DMS153 treated with DMSO at 0.1 percent for 48 hours (cell line): Measurements from ENCODE around the gene CXCR5.
"Not testable (repeated sequence)": the region's sequence is repeated elsewhere in the genome, so short reads cannot be mapped to it uniquely, and the experiment has no call there.

Experiments
- DNase-seq: peaks from one replicate; lab custom pipeline; 2025; ENCODE audit not compliant: unreplicated experiment; lab: John Stamatoyannopoulos, UW

CXCR5 gene, protein sequence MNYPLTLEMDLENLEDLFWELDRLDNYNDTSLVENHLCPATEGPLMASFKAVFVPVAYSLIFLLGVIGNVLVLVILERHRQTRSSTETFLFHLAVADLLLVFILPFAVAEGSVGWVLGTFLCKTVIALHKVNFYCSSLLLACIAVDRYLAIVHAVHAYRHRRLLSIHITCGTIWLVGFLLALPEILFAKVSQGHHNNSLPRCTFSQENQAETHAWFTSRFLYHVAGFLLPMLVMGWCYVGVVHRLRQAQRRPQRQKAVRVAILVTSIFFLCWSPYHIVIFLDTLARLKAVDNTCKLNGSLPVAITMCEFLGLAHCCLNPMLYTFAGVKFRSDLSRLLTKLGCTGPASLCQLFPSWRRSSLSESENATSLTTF

DNA sequence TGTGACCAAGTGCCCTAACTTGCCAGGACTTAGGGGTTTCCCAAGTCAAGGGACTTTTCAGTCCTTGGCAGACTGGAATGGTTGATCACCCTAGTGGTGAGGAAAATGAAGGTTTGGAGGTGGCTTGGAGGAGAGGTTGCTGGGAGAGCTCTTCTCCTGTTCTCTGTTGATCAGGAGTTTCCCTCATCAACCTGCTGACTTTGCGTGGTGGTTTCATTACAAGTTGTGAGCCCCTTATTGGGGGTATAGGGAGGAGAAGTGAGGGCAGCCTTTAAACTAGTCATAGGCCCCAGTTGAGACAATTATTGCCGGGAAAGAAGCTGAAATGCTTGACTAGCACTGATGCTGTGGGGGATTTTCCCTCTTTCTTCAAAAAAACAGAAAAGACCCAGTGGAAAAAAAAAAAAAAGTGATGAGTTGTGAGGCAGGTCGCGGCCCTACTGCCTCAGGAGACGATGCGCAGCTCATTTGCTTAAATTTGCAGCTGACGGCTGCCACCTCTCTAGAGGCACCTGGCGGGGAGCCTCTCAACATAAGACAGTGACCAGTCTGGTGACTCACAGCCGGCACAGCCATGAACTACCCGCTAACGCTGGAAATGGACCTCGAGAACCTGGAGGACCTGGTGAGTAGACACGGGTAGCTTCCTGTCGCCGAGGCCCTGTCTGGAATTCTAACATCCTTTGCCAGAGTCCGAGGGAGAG lies at the start of gene CXCR5:
Gene CXCR5, plus strand, starts transcription at position 525 of the 704 bp plus-strand sequence. Its CDS starts 50 bp downstream, at position 575.
- no peak for DNase-seq

DNA sequence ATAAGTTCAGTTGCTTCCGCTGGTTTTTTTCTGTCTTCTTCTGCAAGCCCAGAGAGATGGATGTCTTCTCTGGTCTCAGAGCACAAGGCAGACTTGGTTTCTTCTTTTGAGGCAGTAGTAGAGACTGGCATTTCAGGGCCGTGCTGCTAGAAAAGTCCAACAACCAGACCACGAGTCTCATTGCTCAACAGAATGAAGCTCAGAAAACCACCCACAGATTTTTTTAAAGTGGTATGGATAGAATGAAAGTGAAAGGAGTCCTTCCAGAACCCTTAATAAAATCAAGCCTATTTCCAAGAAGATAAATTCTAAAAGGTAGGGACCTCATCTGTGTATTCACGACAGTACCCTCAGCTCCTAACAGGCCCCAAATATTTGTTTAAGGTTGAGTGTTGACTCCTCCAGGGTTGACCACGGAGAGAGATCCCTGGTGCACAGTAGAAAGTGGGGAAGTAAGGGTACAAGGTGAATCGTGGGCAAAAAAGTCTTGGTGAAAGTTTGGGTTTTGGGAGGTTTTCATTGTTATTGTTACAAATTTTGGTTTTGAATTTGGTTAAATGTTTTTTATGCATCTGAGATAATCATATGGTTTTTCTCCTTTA lies 49.2 kb upstream of the CXCR5 start:
- DNase-seq, result no peak

DNA sequence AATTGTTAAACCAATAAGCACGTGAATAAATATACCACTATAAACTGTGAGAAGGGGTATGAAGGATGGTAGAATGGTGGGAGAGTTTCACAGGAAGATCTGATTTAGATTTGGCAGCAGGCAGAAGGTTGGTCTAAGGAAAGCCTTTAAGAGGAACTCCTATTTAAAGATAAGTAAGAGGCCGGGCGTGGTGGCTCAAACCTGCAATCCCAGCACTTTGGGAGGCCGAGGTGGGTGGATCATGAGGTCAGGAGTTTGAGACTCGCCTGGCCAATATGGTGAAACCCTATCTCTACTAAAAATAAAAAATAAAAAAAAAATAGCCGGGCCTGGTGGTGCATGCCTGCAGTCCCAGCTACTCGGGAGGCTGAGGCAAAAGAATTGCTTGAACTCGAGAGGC lies 45.8 kb upstream of the CXCR5 start:
- no peak for DNase-seq

DNA sequence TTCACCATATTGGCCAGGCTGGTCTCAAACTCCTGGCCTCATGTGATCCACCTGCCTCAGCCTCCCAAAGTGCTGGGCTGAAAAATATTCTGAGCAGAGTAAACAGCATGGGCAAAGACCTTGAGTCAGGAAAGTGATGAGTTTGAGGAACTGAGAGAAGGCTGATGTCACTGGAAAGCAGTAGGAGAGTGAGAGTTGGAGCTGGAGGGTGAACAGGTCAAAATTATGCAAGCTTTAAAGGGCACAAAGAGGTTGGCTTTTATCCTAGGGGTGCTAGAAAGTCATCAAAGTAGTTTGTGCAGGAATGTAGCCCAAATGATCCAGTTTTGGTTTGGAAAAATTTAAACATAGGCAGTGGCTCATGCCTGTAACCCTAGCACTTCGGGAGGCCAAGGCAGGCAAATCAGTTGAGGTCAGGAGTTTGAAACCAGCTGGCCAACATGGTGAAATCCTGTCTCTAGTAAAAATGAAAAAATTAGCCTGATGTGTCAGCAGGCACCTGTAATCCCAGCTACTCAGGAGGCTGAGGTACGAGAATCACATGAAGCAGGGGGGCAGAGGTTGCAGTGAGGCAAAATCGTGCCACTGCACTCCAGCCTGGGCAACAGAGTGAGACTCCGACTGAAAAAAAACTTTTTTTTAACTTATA lies 44.7 kb upstream of the CXCR5 start:
- no peak for DNase-seq

DNA sequence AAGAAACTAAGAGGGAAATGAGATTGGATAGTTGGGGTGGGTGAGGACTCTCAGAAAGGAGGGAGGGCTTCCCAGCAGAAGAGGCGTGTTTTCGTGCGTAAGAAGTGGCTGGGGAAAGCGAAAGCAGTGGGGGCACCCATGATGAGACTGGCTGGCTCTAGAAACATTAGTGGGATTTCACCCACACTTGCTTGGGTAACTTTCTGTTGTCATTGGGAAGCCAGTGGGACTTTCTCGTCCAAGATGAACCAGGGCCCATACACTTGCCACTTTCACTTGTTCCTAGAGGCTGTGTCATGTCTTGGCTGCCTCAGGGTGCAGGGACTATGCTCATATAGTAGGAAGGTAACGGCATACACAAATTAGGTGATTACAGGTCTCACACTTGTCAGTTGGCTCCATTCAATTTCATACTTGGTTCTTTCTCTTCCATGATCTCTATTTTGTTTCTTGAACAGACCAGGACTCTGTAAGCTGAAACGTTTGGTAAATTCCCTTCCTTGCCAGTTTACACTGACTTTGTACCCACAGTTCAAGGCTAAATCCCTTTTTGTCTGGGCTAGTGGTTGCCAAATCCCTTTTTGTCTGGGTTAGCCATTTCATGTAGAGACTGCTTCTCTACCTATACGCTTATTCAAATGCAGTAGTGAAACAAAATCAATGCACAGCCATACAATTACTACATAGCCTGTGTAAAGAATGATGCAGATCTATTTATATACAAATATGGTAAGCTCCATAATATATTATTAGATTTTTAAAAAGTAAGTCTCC lies 42.0 kb upstream of the CXCR5 start:
- DNase-seq, result no peak

DNA sequence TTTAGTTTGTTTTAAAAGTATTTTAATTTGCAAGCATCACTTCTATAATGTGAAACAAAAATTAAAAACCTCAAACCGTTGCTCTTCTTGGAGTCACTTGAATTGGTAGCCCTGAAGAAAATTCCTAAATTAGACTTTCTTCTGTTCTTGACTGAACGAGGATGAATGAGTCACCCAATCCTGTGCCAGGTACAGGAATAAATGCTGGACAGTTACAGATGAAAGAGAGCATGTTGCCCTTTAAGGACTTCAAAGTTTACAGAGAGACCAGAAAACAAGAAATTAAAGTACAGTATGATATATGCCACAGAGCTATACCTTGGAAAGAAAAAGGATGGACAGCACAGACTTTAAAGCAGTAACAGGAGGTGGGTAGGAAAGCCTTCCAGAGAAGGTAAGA lies 41.3 kb upstream of the CXCR5 start:
- DNase-seq, result no peak

DNA sequence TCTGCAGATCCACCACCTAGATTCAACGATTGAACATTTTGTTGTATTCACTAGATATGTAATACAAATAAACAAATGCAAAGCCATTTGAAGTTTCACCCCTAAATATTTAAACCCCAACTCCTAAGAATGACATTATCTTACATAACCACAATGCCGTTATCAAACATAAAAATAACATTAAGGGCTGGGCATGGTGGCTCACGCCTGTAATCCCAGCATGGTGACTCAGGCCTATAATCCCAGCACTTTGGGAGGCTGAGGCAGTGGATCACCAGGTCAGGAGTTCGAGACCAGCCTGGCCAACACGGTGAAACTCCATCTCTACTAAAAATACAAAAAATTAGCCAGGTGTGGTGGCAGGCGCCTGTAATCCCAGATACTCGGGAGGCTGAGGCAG lies 40.8 kb upstream of the CXCR5 start:
- not testable (repeated sequence) for DNase-seq

DNA sequence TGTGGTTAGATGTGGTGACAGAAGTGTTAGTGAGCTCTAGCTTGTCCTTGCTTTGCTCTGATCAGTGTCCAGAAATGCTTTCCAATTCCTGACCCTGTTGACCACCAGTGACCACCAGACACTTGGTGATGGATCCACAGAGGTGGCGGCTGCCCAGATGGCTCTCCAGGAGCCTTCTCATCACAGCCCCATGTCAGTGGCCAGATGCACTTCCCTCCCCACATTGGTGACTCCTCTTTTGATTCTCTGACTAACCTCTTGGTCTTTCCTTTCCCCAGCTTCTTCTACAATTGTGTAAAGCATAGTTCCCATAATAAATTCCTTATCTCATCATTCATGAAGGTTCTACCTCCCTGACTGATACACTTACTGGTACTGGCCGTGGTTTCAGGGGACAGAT lies 40.1 kb upstream of the CXCR5 start:
- no peak for DNase-seq

DNA sequence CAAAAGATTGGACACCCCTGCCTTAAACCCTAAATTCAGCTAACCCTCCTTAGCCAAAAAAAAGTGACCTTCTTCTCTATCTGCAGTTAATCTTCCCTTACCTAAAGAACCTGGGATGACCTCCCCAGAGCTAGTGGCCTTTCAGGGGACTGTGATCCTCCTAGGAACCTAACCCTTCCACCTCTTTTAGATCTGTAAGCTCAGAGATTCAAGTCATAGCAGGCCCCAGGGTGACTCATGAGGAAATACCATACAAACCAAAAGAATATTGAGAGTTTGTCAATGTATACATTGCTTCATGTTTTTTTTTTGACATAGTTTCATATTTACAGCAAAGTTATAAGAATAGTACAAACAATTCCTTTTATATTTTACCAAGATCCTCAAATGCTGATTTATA lies 38.3 kb upstream of the CXCR5 start:
- no peak for DNase-seq

DNA sequence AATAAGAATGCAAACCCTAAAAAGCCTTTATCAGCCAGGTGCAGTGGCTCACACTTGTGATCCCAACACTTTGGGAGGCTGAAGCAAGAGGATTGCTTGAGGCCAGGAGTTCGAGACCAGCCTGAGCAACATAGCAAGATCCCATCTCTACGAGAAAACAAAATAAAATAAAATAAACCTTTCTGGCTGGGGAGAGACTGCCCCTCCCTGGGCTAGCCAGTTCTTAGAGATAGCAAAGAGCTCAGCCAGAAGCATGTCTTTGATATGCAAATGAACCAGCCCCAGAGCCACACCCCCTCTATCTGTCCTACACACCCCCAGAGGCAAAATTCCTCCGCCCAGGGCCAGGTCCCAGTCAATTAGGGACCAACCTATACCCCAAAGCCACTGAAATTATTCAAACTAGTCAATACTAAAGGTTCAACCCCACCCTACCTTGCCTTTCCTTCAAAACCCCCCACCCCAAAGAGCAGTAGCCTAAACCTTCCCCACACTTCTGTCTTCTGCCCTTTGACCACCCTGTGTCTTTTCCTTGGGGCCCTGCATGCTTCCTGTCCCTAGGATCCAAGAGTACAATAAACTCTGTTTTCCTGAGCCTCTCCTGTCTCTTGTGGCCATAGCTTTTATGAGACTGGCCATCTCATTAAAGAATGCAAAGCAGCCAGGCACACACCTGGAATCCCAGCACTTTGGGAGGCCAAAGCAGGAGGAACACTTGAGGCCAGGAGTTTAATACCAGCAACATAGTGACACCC lies 37.3 kb upstream of the CXCR5 start:
- DNase-seq, result no peak

DNA sequence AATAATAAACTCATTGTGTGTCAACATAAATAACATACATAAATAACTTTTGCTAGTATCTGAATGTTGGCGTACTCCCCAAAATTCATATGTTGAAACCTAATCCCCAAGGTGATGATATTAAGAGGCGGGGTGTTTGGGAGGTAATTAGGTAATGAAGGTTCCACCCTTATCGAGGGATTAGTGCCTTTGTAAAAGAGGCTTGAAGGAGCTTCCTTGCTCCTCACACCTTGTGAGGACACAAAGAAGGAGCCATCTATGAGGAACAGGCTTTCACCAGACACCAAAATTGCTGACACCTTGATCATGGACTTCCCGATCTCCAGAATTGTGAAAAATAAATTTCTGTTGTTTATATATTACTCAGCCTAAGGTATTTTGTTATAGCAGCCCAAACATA lies 33.9 kb upstream of the CXCR5 start:
- DNase-seq, result no peak

DNA sequence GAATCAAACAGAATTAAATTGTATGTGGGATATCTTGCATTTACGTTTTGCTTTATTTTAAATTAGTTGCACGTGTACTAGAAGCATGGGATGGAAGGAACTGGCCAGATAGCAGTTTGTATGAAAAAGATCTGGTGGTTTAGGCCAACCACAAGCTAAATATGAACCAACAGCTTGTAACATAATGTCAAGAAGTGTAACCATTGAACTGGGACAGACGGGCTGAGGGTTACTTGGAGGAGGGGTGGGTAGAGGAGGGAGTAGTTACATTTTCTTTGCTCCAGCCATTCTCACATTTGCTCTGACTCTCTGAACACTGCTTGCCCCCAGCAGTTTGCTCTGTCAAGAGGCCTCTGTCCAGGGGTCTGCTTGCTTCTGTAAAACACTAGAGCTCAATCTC lies 31.7 kb upstream of the CXCR5 start:
- no peak for DNase-seq

DNA sequence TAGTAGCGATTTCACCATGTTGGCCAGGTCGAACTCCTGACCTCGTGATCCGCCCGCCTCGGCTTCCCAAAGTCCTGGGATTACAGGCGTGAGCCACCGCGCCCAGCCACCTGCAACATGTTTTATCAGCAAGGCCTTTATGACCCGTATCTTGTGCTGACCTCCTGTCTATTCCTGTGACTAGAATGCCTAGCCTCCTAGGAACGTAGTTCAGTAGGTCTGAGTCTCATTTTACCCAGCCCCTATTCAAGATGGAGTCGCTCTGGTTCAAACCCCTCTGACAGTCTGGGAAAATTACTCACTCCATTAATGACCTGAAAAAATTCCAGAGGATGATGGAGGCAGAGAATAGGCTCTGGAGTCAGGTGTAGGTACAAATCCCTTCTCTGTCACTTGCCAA lies 30.0 kb upstream of the CXCR5 start:
- DNase-seq, result no peak

DNA sequence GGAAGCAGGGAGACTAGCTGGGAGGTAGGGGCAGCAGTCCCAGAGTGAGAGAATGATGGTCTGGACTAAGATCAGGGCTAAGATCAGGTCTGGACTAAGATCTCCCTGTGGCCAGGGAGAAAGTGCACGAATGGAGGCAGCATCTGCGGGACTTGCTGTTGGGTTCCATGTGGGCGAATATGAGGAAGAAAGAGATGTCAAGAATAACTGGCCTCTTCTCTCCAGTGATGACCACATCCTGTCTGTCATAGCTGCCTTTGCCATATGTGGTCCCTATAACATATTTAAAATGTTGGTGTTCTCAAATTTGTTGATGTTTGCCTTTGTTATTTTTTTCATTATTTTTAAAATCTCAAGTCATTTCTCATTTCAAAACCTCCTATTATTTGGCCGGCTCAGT lies 27.4 kb upstream of the CXCR5 start:
- DNase-seq, result no peak

DNA sequence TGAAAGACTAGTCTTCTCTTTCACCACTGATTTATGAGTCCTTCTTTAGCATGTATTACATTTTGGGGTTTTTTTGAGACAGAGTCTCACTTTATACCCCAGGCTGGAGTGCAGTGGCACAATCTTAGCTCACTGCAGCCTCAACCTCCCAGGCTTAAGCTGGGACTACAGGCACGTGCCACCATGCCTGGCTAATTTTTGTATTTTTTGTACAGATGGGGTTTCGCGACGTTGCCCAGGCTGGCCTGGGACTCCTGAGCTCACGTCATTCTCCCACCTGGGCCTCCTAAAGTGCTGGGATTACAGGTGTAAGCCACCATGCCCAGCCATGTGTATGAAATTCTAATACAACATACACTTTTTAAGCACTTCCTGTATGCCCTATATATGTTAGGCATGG lies 26.3 kb upstream of the CXCR5 start:
- DNase-seq, result no peak

DNA sequence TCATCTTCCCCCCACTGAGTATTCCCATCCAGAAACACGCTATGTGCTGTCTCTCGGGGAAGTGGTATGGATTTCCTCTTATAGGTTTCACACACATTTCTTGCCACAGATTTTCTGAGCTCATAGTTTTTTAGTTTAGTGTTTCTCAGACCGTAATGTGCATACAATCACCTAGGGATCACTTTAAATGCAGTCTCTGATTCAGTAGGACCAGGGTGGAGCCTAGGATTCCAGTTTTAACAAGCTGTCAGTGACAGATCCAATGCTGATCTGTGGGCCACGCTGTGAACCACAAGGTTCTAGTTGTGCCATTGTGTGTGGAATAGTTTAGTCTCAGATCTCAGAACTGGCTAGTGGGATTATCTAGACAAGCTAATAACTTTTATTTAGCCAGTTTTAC lies 23.7 kb upstream of the CXCR5 start:
- no peak for DNase-seq

DNA sequence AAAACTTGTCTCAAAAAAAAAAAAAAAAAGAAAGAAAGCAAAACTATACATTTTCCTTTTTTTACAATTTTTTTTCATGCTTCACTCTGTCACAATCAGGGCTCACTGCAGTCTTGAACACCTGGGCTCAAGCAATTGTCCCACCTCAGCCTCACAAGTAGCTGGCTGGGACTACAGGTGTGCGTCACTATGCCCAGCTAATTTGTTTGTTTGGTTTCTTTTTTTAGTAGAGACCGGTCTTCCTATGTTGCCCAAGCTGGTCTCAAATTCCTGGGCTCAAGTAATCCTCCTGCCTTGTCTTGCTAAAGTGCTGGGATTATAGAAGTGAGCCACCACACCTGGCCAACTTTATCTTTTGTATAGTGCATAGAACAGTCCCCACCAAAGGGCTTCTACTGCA lies 15.0 kb upstream of the CXCR5 start:
- DNase-seq, result no peak

DNA sequence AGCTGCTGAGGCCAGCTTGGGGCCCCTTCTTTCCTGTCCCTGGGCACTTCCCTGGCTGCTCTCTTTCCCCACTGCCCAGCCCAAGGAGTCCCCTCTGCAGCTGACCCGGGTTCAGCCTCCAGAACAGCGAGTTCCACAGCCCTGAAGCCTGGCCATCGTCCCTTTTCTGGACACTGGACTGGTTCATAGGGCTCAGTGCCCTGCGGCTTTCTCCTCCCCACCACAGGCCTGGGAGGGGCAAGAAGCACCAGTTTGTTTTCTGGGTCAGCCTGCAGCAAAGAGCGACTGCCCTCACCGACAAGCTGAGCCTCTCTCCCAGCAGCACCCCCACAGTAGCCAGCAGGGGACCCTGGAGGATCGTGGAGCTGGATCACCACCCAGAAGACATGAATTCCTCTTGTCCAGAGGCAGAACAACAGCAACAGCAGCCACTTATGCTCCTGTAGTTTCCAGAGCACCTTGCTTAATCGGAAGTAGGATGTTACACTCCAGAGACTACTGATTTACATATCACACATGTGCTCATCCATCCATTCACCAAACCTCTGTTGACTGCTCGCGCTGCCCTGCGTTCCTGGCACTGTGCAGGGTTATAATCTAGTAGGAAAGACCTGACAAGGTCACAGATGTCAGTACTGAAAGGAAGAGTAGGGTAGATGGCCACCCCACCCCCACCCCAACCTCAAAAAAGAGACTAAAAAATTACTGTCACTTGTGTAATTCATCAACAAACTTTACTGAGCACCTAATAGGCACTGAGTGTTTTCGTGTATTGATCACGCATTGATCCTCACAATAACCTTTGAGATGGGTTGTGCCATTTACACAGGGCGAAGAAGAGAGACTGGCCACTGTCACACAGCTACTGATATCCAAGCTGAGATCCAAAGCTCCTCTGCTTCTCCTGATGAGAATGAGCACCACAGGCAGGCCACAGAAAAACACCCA lies 13.0 kb upstream of the CXCR5 start:
- DNase-seq, result no peak

DNA sequence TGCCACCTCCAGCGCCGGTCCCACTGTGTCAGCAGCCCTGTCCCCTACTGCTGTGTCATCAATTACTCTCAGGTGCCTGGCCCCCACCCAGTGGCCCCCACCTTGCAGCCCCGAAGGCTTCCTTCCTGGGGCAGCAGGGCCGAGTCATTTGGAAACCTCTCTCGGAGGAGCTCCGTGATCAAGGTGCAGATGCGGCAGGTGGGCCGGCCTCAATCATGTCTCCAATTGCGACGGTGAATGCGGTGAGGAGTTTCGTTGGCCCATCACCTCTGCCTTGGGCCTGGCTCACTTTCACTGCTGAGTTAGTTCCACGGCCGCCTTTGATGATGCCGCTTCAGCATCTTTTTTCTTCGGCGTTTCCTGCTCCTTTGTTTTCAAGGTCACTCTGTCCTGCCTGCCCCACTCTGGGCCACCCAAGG lies 11.3 kb upstream of the CXCR5 start:
- no peak for DNase-seq
